C1 segment of cervical spinal cord (tissue), 14 donors: ENCODE results near the gene OSBPL2.

Experiments
- DNase-seq, 14 donors: peaks; one replicate each; lab custom pipeline; 2025; lab: John Stamatoyannopoulos, UW

Gene OSBPL2

GRCh38 chr20:62299666-62300236 lies 61.4 kb downstream of the OSBPL2 start:
- no peak for DNase-seq

GRCh38 chr20:62300319-62300718 lies 62.0 kb downstream of the OSBPL2 start:
- no peak for DNase-seq

GRCh38 chr20:62301111-62301668 lies 62.9 kb downstream of the OSBPL2 start:
- no peak for DNase-seq

- DNase-seq, result peak in 13 of 14 donors; percentile 17 to 84 (median 70)
Measured at GRCh38 chr20:62301773-62302340, 63.5 kb downstream of the OSBPL2 start.

GRCh38 chr20:62302341-62303061 lies 64.2 kb downstream of the OSBPL2 start, which contains the start of gene ADRM1:
TSS of gene ADRM1 (plus strand) at chr20:62302997. CDS start at chr20:62303569, 572 bp downstream.
- DNase-seq, result peak; percentile 60 to 98 (median 92)

- DNase-seq, result no peak
Measured at GRCh38 chr20:62303062-62303339, 64.7 kb downstream of the OSBPL2 start.

GRCh38 chr20:62303340-62304226 lies 65.3 kb downstream of the OSBPL2 start:
- DNase-seq, result peak in 1 of 14 donors; percentile 53

GRCh38 chr20:62304331-62305148 lies 66.2 kb downstream of the OSBPL2 start:
- DNase-seq, result no peak

- DNase-seq, result no peak
Measured at GRCh38 chr20:62305149-62305764, 66.9 kb downstream of the OSBPL2 start.

GRCh38 chr20:62305765-62306413 lies 67.6 kb downstream of the OSBPL2 start:
- DNase-seq, result no peak

- DNase-seq, result peak in 1 of 14 donors; percentile 17
Measured at GRCh38 chr20:62306414-62307187, 68.3 kb downstream of the OSBPL2 start.

GRCh38 chr20:62307226-62308101 lies 69.1 kb downstream of the OSBPL2 start:
- no peak for DNase-seq

GRCh38 chr20:62308102-62308822 lies 69.9 kb downstream of the OSBPL2 start:
- peak in 9 of 14 donors; percentile 3 to 92 (median 43) for DNase-seq

- no peak for DNase-seq
Measured at GRCh38 chr20:62309198-62309944, 71.0 kb downstream of the OSBPL2 start.

GRCh38 chr20:62309947-62310756 lies 71.8 kb downstream of the OSBPL2 start:
- DNase-seq, result no peak

GRCh38 chr20:62310757-62311121 lies 72.4 kb downstream of the OSBPL2 start:
- peak in 2 of 14 donors; percentile 28 to 88 for DNase-seq
